Kidney (tissue), 14 donors: ENCODE data around the gene BLCAP. TPM values are rescaled to one million over a fixed set of nuclear protein-coding genes. Genes with fewer than 3 reads are reported as not detected.

ENCODE experiments used
- DNase-seq, 5 donors: peaks; one replicate each; pipeline ENCODE4 v3.0.0-alpha.2; 2013 to 2020
- FAIRE-seq: peaks from 2 replicates; lab custom pipeline; 2012; peaks lifted over from hg19 to GRCh38; lab: Jason Lieb, UNC
- H3K27ac ChIP-seq, 2 donors: one replicate each; pipeline ENCODE4 v1.7.0; 2013; ENCODE audit warnings: low read depth in 2 of 2, low read length in 2 of 2, inconsistent platforms in 1 of 2
- H3K27me3 ChIP-seq: one replicate; pipeline ENCODE4 v1.7.1; 2013; ENCODE audit warnings: low read length, inconsistent platforms; ENCODE audit not compliant: control insufficient read depth, insufficient read depth
- H3K36me3 ChIP-seq, 3 donors: one replicate each; pipeline versions ENCODE4 v1.7.0 to v1.7.1; 2013; ENCODE audit warnings: low read length in 3 of 3, control low read depth in 1 of 3, inconsistent platforms in 1 of 3; ENCODE audit not compliant: insufficient read depth in 3 of 3, control insufficient read depth in 2 of 3
- H3K4me1 ChIP-seq, 3 donors: one replicate each; pipeline versions ENCODE4 v1.7.0 to v1.7.1; 2013; ENCODE audit warnings: low read length in 3 of 3, inconsistent platforms in 1 of 3, low read depth in 1 of 3; ENCODE audit not compliant: control insufficient read depth in 2 of 3, insufficient read depth in 2 of 3
- H3K4me3 ChIP-seq, 3 donors: one replicate each; pipeline versions ENCODE4 v1.7.0 to v1.8.1; 2013; ENCODE audit warnings: low read length in 3 of 3, control low read depth in 1 of 3, inconsistent platforms in 1 of 3
- H3K9ac ChIP-seq, 3 donors: one replicate each; pipeline versions ENCODE4 v1.7.0 to v1.7.1; 2013; ENCODE audit warnings: low read length in 3 of 3, control low read depth in 1 of 3, inconsistent platforms in 1 of 3
- H3K9me3 ChIP-seq, 3 donors: one replicate each; pipeline versions ENCODE4 v1.7.0 to v1.7.1; 2013; ENCODE audit warnings: low read length in 3 of 3, control low read depth in 1 of 3, inconsistent platforms in 1 of 3; ENCODE audit not compliant: control insufficient read depth in 2 of 3, insufficient read depth in 1 of 3
- intact Hi-C: fragments of 100-400 bp; cut with DNase I; formaldehyde crosslinking; loops from one replicate; pipeline ENCODE4 v1.11.1; 2022
- polyA plus RNA-seq: library from polyadenylated mRNA; stranded (reverse); fragments of 350-450 nt; fragmentation: Illumina TruSeq; extraction: RNeasy Lipid Tissue Mini Kit (QIAGEN cat#74804); gene quantifications from one replicate; pipeline ENCODE4 v1.2.3, GENCODE V29; 2014; ENCODE audit warnings: low read depth, low replicate concordance; ENCODE audit not compliant: insufficient read depth
- total RNA-seq: library from RNA; stranded (reverse); fragmentation: NEBNext Ultra II Directional; extraction: Animal tissue kit (Norgen Biotek cat#: 25700); gene quantifications from one replicate; pipeline ENCODE4 v1.2.1, GENCODE V29; 2021
- TF ChIP-seq, protein P1 (sequence below): IDR thresholded peaks from 3 replicates; pipeline ENCODE4 v1.5.1; 2012; ENCODE audit warnings: mild to moderate bottlenecking, moderate library complexity, borderline replicate concordance; ENCODE audit not compliant: insufficient read depth; ENCODE audit errors: extremely low read depth
- donor health status: control.
- donor health status: control.
- donor health status: control.
- donor health status: control.
- donor health status: control.
- donor health status: DM: yes; HTN: yes; CAD: no.
- donor health status: Normal renal cell carcinoma (clear cell type).

Gene BLCAP
- total and polyA plus RNA-seq, 2 donors from 2014 or later, result 76.1 to 106 TPM

DNA sequence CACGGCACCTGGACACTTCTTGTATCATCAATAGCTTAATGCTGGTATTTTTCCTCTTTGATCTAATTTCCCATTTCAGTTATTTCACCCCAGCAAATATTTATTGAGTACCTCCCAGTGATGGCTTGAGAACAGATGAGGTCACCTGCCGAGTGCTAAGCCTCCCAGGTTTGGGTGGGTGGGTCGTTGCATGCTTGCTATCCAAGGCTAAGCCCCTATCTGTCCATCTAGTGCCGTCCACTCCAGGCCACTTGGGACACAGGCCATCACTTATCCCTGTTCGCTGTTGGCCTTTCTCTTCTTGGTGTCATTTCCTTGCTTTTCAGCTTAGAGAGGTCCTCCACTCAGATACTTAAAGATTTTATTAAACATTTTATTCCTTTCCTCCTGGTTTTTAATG is 17.4 kb downstream of the BLCAP start:
- Histone ChIP-seq H3K9ac (no peak overlapping the region), H3K4me3 (no peak overlapping the region), H3K27ac (no peak overlapping the region), H3K36me3 (peaks cover 0 to 22% (median 8%) of the 10 kb centered on the region in 3 donors), H3K4me1 (no peaks in the 10 kb centered on the region), H3K9me3 (no peaks in the 10 kb centered on the region), H3K27me3 (no peaks in the 10 kb centered on the region)
- TF ChIP-seq, protein P1, sequence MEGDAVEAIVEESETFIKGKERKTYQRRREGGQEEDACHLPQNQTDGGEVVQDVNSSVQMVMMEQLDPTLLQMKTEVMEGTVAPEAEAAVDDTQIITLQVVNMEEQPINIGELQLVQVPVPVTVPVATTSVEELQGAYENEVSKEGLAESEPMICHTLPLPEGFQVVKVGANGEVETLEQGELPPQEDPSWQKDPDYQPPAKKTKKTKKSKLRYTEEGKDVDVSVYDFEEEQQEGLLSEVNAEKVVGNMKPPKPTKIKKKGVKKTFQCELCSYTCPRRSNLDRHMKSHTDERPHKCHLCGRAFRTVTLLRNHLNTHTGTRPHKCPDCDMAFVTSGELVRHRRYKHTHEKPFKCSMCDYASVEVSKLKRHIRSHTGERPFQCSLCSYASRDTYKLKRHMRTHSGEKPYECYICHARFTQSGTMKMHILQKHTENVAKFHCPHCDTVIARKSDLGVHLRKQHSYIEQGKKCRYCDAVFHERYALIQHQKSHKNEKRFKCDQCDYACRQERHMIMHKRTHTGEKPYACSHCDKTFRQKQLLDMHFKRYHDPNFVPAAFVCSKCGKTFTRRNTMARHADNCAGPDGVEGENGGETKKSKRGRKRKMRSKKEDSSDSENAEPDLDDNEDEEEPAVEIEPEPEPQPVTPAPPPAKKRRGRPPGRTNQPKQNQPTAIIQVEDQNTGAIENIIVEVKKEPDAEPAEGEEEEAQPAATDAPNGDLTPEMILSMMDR, result no peak
- intact Hi-C loops, result no loop called here
- no peak for FAIRE-seq
- peak in 1 of 5 donors; percentile 9 for DNase-seq

DNA sequence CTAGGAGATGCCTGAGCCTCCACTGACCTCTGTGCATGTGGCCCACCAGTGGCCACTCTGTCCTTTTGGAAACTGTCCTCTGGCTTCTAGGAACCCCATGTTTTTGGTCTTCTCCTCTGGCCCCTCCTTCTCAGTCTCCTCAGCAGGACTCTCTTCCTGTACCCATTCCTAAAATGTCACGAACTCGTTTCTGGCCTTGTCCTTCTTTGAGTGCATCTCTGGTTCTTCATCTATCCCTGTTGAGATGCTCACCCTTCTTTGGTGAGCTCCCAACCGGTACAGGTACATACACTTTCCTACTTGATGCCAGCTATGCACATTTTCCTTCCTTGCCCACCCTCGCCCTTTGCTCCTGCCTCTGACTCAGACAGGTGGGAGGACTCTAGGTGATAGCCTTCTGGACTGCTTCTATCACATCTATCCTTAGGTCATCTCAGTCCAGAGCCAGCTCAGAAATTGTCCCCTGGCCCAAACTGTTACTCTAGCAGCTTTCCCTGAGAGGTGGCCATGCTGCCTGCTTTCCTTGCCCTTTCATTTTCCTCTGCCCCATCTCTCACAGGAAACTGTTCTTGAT is 21.4 kb downstream of the BLCAP start:
- H3K27me3 ChIP-seq, result no peaks in the 10 kb centered on the region
- H3K4me1 ChIP-seq, result no peaks in the 10 kb centered on the region
- FAIRE-seq (no peak), DNase-seq (peak in 1 of 5 donors; percentile 19)
- no peak overlapping the region for H3K9ac ChIP-seq
- H3K4me3 ChIP-seq, result no peak overlapping the region
- intact Hi-C loops, result no loop called here
- H3K27ac ChIP-seq, result no peak overlapping the region
- TF ChIP-seq, protein P1, result no peak
- no peaks in the 10 kb centered on the region for H3K9me3 ChIP-seq
- peaks cover 0 to 3% (median 0%) of the 10 kb centered on the region in 3 donors for H3K36me3 ChIP-seq

DNA sequence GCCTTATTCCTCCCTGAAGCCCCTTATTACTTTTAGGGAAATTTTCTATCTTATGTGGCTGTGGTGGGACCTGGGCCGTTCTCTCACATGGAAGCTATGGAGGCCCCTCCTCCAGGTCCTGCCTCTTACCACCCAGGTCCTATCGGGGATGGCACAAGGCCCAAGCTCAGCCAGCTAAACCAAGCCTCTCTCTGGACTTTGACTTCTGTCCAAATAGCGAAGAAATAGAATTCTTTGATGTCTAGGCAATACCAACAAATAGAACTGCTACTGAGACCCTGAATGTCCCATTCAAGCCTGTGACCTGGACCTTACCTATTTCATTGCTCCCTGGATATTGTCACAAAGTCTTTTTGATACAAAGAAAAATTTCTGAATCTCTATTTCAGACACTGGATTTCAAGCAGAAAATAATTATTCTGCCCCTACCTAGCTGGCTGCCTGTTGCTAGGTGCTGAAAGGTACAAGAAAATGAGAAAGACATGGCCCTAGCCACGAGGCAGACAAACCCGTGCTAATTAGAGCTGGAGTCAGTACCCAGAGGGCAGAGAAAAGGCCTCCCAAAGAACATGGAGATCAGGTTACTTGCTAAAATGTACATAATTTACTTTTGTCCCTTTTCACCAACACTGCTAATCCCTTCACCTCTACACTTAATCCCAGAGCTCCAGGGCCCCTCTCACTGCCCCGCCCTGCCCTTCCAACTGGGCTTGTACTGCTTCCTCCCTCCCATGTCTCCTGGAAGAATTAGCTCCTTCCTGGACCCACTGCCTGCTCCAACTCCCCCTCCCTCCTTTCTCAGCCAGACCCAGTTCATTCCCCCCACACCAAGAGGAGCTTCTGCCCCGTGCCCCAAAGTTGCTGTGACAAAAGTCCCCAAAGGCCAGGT is 22.2 kb downstream of the BLCAP start:
- peaks cover 0 to 3% (median 0%) of the 10 kb centered on the region in 3 donors for H3K36me3 ChIP-seq
- H3K4me1 ChIP-seq, result no peaks in the 10 kb centered on the region
- no peak for FAIRE-seq
- no peak overlapping the region for H3K9ac ChIP-seq
- TF ChIP-seq, protein P1, result no peak
- no peaks in the 10 kb centered on the region for H3K27me3 ChIP-seq
- DNase-seq, result peak in 1 of 5 donors; percentile 30
- no peak overlapping the region for H3K4me3 ChIP-seq
- no peak overlapping the region for H3K27ac ChIP-seq
- no peaks in the 10 kb centered on the region for H3K9me3 ChIP-seq
- intact Hi-C loops, result no loop called here
